Body of pancreas (tissue), 4 donors: ENCODE data around the gene GALNT9. TPM values are rescaled to one million over a fixed set of nuclear protein-coding genes. Genes with fewer than 3 reads are reported as not detected.

Source experiments
- ATAC-seq: fragments of 150-250 bp; one replicate; pipeline ENCODE4 v1.9.1; 2016
- DNase-seq, 4 donors: peaks; one replicate each; pipeline ENCODE4 v3.0.0-alpha.2; 2019
- H3K27ac ChIP-seq, 4 donors: fragments of 200-600 bp; sonication (generic); 1 replicate in 3 of 4; 2 replicates in 1 of 4; pipeline versions ENCODE4 v1.5.1 to v1.6.1; 2016 to 2019; ENCODE audit warnings: mild to moderate bottlenecking in 1 of 4, mixed read lengths in 1 of 4, moderate library complexity in 1 of 4
- H3K27me3 ChIP-seq, 2 donors: fragments of 200-600 bp; sonication (generic); one replicate each; pipeline ENCODE4 v1.6.0; 2016; ENCODE audit warnings: mild to moderate bottlenecking in 1 of 2
- H3K36me3 ChIP-seq, 2 donors: fragments of 200-600 bp; sonication (generic); replicated peaks in 1 of 2; 2 replicates each; pipeline ENCODE4 v1.5.1; 2016; ENCODE audit warnings: low read depth in 2 of 2; ENCODE audit not compliant: insufficient read depth in 1 of 2
- H3K4me1 ChIP-seq: fragments of 200-600 bp; sonication (generic); one replicate; pipeline ENCODE4 v1.6.0; 2016
- H3K4me3 ChIP-seq, 2 donors: fragments of 200-600 bp; sonication (generic); 1 replicate in 1 of 2; 2 replicates in 1 of 2; pipeline ENCODE4 v1.5.1; 2016 to 2019
- H3K9me3 ChIP-seq, 3 donors: fragments of 200-600 bp; sonication (generic); 1 replicate in 2 of 3; 2 replicates in 1 of 3; pipeline ENCODE4 v1.5.1; 2016
- CTCF ChIP-seq, 7 experiments: fragments of 450-650 bp in 4 of 7; fragments of 200-600 bp in 3 of 7; sonication (generic) in 3 of 7; IDR thresholded peaks; one replicate each; pipeline ENCODE4 v1.5.1; 2016 to 2019; ENCODE audit warnings: antibody characterized with exemption in 7 of 7
- POLR2A ChIP-seq, 3 donors: fragments of 450-650 bp; IDR thresholded peaks; one replicate each; pipeline ENCODE4 v1.6.1; 2016; ENCODE audit warnings: antibody characterized with exemption in 3 of 3, mild to moderate bottlenecking in 2 of 3
- WGBS, 2 donors: methylation state at CpG; one replicate each; pipeline ENCODE4 v1.1.5; 2017; 5-methylcytosine and 5-hydroxymethylcytosine counted together
- intact Hi-C: fragments of 100-400 bp; cut with DNase I; formaldehyde crosslinking; loops from one replicate; pipeline ENCODE4 v1.15.1; 2023
- total RNA-seq, 2 donors: library from RNA; depleted of rRNA; stranded (reverse); fragments of >200 nt; gene quantifications; one replicate each; pipeline ENCODE4 v1.1.0, GENCODE V29; 2016

The GALNT9 gene
- total RNA-seq, 2 donors from 2014 or later: not detected

GRCh38 chr12:132160016-132160415, 169.4 kb downstream of the GALNT9 start:
- DNase-seq (no peak), ATAC-seq (no peak)
- H3K27me3 ChIP-seq: no peaks in the 10 kb centered on the region
- 73 to 82% methylated on average over 13 to 16 of the region's 16 CpGs for WGBS, 2 donors
- no peak overlapping the region for H3K4me3 ChIP-seq
- H3K4me1 ChIP-seq: no peaks in the 10 kb centered on the region
- intact Hi-C loops: no loop called here
- H3K27ac ChIP-seq: no peak overlapping the region
- TF ChIP-seq CTCF (IDR thresholded peaks at IDR 0.05) (no peak), POLR2A (IDR thresholded peaks at IDR 0.05) (no peak)
- no peaks in the 10 kb centered on the region for H3K9me3 ChIP-seq
- H3K36me3 ChIP-seq: peaks cover 0 to 3% of the 10 kb centered on the region in 2 donors

GRCh38 chr12:132159555-132160003, 169.8 kb downstream of the GALNT9 start:
- Histone ChIP-seq H3K4me3 (no peak overlapping the region), H3K4me1 (no peaks in the 10 kb centered on the region), H3K27me3 (no peaks in the 10 kb centered on the region), H3K27ac (no peak overlapping the region), H3K36me3 (peaks cover 0 to 3% of the 10 kb centered on the region in 2 donors), H3K9me3 (no peaks in the 10 kb centered on the region)
- DNase-seq (no peak), ATAC-seq (no peak)
- WGBS, 2 donors: 63 to 76% methylated on average over 9 to 14 of the region's 14 CpGs
- no peak for TF ChIP-seq POLR2A (IDR thresholded peaks at IDR 0.05)
- TF ChIP-seq CTCF (IDR thresholded peaks at IDR 0.05): no peak
- intact Hi-C loops: loop anchor here (10.0 kb wide), 1 partner anchor 455 kb away; the partner anchor contains the start of genes LRCOL1 and P2RX2

- ATAC-seq: no peak
- DNase-seq: no peak
Measured at GRCh38 chr12:132158677-132159554, 170.5 kb downstream of the GALNT9 start.

GRCh38 chr12:132157733-132158409, 171.5 kb downstream of the GALNT9 start:
- Histone ChIP-seq H3K36me3 (peaks cover 0 to 3% of the 10 kb centered on the region in 2 donors), H3K4me3 (no peak overlapping the region), H3K27ac (no peak overlapping the region), H3K9me3 (no peaks in the 10 kb centered on the region), H3K4me1 (peaks cover 8% of the 10 kb centered on the region), H3K27me3 (no peaks in the 10 kb centered on the region)
- WGBS, 2 donors: 89 to 91% methylated on average over 5 of the region's 5 CpGs
- DNase-seq: no peak
- TF ChIP-seq POLR2A (IDR thresholded peaks at IDR 0.05) (no peak), CTCF (IDR thresholded peaks at IDR 0.05) (no peak)
- intact Hi-C loops: loop anchor here (10.0 kb wide), 1 partner anchor 457 kb away; the partner anchor contains the start of genes LRCOL1 and P2RX2
- ATAC-seq: no peak

More at GRCh38 chr12:132158677-132159554, 170.5 kb downstream of the GALNT9 start:
- Histone ChIP-seq H3K4me3 (no peak overlapping the region), H3K36me3 (peaks cover 0 to 3% of the 10 kb centered on the region in 2 donors), H3K9me3 (no peaks in the 10 kb centered on the region), H3K27ac (no peak overlapping the region), H3K27me3 (no peaks in the 10 kb centered on the region), H3K4me1 (peaks cover 4% of the 10 kb centered on the region)
- intact Hi-C loops: loop anchor here (10.0 kb wide), 1 partner anchor 456 kb away; the partner anchor contains the start of genes LRCOL1 and P2RX2
- 89 to 92% methylated on average over 17 to 37 of the region's 37 CpGs for WGBS, 2 donors
- TF ChIP-seq CTCF (IDR thresholded peaks at IDR 0.05): no peak
- no peak for TF ChIP-seq POLR2A (IDR thresholded peaks at IDR 0.05)
